ENCODE measurements around the gene LGALS14.

LGALS14 gene

GRCh38 chr19:39746836-39747529 is 42.7 kb downstream of the LGALS14 start:
- DNase-seq (ENCODE audit: low spot score) = no peak

GRCh38 chr19:39749981-39750380 is 45.7 kb downstream of the LGALS14 start:
- DNase-seq (ENCODE audit: low spot score) = no peak

DNA sequence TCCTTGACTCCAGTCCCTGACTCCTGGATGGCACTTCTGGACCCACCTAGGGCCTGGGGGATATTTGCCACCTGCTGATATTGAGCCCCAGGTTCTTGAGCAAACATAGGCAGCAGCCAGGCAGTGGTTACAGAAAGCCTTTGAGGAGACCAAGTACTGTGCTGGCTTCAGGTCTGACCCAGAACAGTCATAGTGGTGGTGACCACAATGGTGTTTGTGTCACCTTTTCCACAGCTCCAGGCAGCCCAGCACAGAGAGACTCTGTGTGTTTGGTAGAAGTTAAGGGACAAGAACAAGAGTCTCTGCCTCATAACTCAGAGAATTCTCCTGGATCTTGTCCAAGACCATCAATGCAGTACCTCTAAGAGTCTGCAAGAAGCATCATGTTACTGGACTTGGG is 48.1 kb downstream of the LGALS14 start:
- DNase-seq (ENCODE audit: low spot score) = no peak

DNA sequence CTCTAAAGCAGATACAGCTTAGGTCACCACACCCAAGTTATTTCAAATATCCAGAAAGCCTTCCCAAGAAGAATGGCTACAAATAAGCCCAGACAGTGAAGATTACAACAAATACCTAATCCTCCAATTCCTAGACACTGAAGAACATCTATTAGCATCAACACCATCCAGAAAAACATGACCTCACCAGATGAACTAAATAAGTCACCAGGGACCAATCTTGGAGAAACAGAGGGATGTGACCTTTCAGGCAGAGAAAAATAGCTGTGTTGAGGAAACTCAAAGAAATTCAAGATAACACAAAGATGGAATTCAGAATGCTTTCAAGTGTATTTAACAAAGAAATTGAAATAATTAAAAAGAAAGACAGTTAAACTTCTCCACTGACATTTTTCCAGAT is 48.5 kb downstream of the LGALS14 start:
- no peak for DNase-seq (ENCODE audit: low spot score)

DNA sequence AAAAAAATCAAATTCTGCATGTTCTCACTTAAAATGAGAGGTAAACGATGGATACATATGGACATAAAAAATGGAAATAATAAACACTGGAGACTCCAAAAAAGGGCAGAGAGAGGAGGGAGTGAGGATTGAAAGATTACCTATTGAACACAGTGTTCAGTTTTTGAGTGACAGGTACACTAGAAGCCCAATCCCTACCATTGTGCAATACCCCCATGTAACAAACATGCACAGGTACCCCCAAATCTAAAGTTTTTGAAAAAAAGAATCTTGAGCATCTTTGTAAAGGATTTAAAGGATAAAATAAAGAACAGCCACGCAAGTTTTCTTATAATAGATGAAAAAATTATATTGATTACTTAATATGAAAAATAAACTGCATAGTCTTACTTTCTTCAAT is 50.3 kb downstream of the LGALS14 start:
- DNase-seq (ENCODE audit: low spot score) = no peak

- no peak for DNase-seq (ENCODE audit: low spot score)
Observed at GRCh38 chr19:39754971-39755370, 50.7 kb downstream of the LGALS14 start.
